MCF 10A (cell line): ENCODE results near the gene ZNF385A. TPM values are rescaled to one million over a fixed set of nuclear protein-coding genes. Genes with fewer than 3 reads are reported as not detected.

Experiments
- BruUV-seq: library from RNA; stranded (reverse); fragments of 400-500 nt; replicated peaks from 2 replicates; lab custom pipeline; 2021; lab: Mats Ljungman, UMichigan
- CTCF ChIA-PET: fragments of 300-600 bp; sonication (Branson Sonifier 250); formaldehyde crosslinking; extraction: SDS; loops from one replicate; lab custom pipeline; 2021; ENCODE audit warnings: antibody characterized with exemption, inconsistent platforms; lab: Yijun Ruan, JAX
- POLR2A ChIA-PET: fragments of 300-600, 350-650 bp; sonication (Branson Sonifier 250); formaldehyde crosslinking; extraction: SDS; loops from one replicate; lab custom pipeline; 2020; ENCODE audit warnings: antibody characterized with exemption, inconsistent platforms; lab: Yijun Ruan, JAX
- DNase-seq: peaks from one replicate; pipeline ENCODE4 v3.0.0-alpha.2; 2018; ENCODE audit not compliant: unreplicated experiment
- H3K27ac Mint-ChIP-seq: one replicate; pipeline ENCODE4 v1.8.0; 2022; ENCODE audit warnings: mild to moderate bottlenecking, low read depth, mixed read lengths; ENCODE audit not compliant: unreplicated experiment
- H3K27me3 Mint-ChIP-seq: one replicate; pipeline ENCODE4 v1.8.0; 2022; ENCODE audit warnings: mixed read lengths; ENCODE audit not compliant: insufficient read depth, unreplicated experiment
- H3K36me3 Mint-ChIP-seq: one replicate; pipeline ENCODE4 v1.8.0; 2022; ENCODE audit warnings: mild to moderate bottlenecking, moderate library complexity, mixed read lengths; ENCODE audit not compliant: insufficient read depth, unreplicated experiment
- H3K4me1 Mint-ChIP-seq: one replicate; pipeline ENCODE4 v1.8.0; 2022; ENCODE audit warnings: mixed read lengths; ENCODE audit not compliant: insufficient read depth, unreplicated experiment
- H3K4me3 Mint-ChIP-seq: one replicate; pipeline ENCODE4 v1.8.0; 2022; ENCODE audit warnings: mild to moderate bottlenecking, moderate library complexity, mixed read lengths; ENCODE audit not compliant: unreplicated experiment
- H3K9me3 Mint-ChIP-seq: one replicate; pipeline ENCODE4 v1.8.0; 2022; ENCODE audit warnings: mixed read lengths; ENCODE audit not compliant: unreplicated experiment
- CTCF ChIP-seq: fragments of 200-600 bp; IDR thresholded peaks from one replicate; pipeline ENCODE4 v1.8.0; 2022; ENCODE audit warnings: antibody characterized with exemption, mild to moderate bottlenecking; ENCODE audit not compliant: unreplicated experiment
- intact Hi-C: fragments of 100-400 bp; cut with micrococcal nuclease; formaldehyde crosslinking; loops from 2 replicates; pipeline ENCODE4 v1.14.1; 2022
- microRNA-seq: library from miRNA; unstranded; fragments of <30 nt; microRNA quantifications from one replicate; pipeline ENCODE4 v1.2.0, GENCODE V29; 2022
- total RNA-seq: library from RNA; stranded (reverse); gene quantifications from 2 replicates; pipeline ENCODE4 v1.2.3, GENCODE V29; 2022

ZNF385A gene
- total RNA-seq, 1 experiment from 2014 or later: 8.3 TPM

- Mint-ChIP-seq H3K36me3 (peaks cover 18% of the 10 kb centered on the region), H3K4me3 (peak within 1 kb of the TSS; percentile 100), H3K4me1 (peaks cover 19% of the 10 kb centered on the region), H3K27me3 (no peaks in the 10 kb centered on the region), H3K9me3 (no peaks in the 10 kb centered on the region), H3K27ac (peak within 1 kb of the TSS; percentile 100)
- ChIA-PET CTCF (interaction anchor here (0.6 to 3.1 kb wide), 32 partner anchors 9 to 280 kb away, joined by 3 to 57 read pairs (median 4); partner anchors contain the start of gene NFE2), POLR2A (interaction anchor here (0.6 to 4.1 kb wide), 23 partner anchors 10 to 1404 kb away, joined by 3 to 41 read pairs (median 4); partner anchors contain the start of genes CBX5, CD63, HNRNPA1 and HOXC9)
- no TSS peak for BruUV-seq
- peak; percentile 100 for DNase-seq
- peak; percentile 77 for TF ChIP-seq CTCF
- intact Hi-C loops: loop anchor here (1.0 kb wide), 6 partner anchors 31 to 105 kb away; partner anchors contain the start of genes CBX5 and HNRNPA1
Measured at GRCh38 chr12:54324617-54325441, 59.7 kb downstream of the ZNF385A start, which contains the start of gene COPZ1. Gene COPZ1 (plus strand): TSS chr12:54325131. CDS start chr12:54325164, 33 bp downstream.

- Mint-ChIP-seq H3K4me1 (no peaks in the 10 kb centered on the region), H3K36me3 (no peaks in the 10 kb centered on the region), H3K27ac (no peak overlapping the region), H3K9me3 (no peaks in the 10 kb centered on the region), H3K27me3 (no peaks in the 10 kb centered on the region), H3K4me3 (no peak overlapping the region)
- DNase-seq: no peak
- POLR2A ChIA-PET: interaction anchor here (1.1 to 2.1 kb wide), 2 partner anchors 22 to 35 kb away, joined by 4 to 8 read pairs; no protein-coding TSS in a partner anchor
- BruUV-seq: no TSS peak
- TF ChIP-seq CTCF: no peak
- intact Hi-C loops: no loop called here
- CTCF ChIA-PET: interaction anchor here (0.6 to 1.5 kb wide), 13 partner anchors 13 to 546 kb away, joined by 3 to 5 read pairs (median 4); no protein-coding TSS in a partner anchor
Measured at GRCh38 chr12:54321363-54321762, 63.2 kb downstream of the ZNF385A start.

Small RNA genes lying within 50 kb of the gene (microRNA-seq; reads per million reads assigned to microRNA genes)
- 362 reads per million, percentile 81 among the genes with 10 or more reads in this experiment for gene MIR148B

Other genes starting within 250 kb of the ZNF385A start
- 42.6 and 52.8 TPM in 2 replicates for gene SMUG1, start 195.7 kb downstream of the ZNF385A start, total RNA-seq
- gene CBX5, start 104.6 kb downstream of the ZNF385A start, total RNA-seq: 109 and 112 TPM in 2 replicates
- 1,158 and 1,435 TPM in 2 replicates for gene HNRNPA1, start 104.0 kb downstream of the ZNF385A start, total RNA-seq
- 0.40 and 0.64 TPM in 2 replicates for gene NFE2, start 83.7 kb downstream of the ZNF385A start, total RNA-seq
- 207 and 299 TPM in 2 replicates for gene COPZ1, start 59.6 kb downstream of the ZNF385A start, total RNA-seq
- 0.17 TPM in 1 of 2 replicates, not detected in the other for gene GPR84, start 20.2 kb downstream of the ZNF385A start, total RNA-seq
- 110 and 184 TPM in 2 replicates for gene ITGA5, start 34.5 kb upstream of the ZNF385A start, total RNA-seq
- not detected in 2 replicates for gene GTSF1, start 88.9 kb upstream of the ZNF385A start, total RNA-seq
- not detected in 2 replicates for gene NCKAP1L, start 113.0 kb upstream of the ZNF385A start, total RNA-seq
- not detected in 2 replicates for gene PDE1B, start 164.9 kb upstream of the ZNF385A start, total RNA-seq
- not detected in 2 replicates for gene PPP1R1A, start 203.9 kb upstream of the ZNF385A start, total RNA-seq